Activated CD8-positive, alpha-beta T cell treated with anti-CD3 and anti-CD28 coated beads for 36 hours (primary cell): ENCODE measurements around the gene IL1RAP. TPM values are rescaled to one million over a fixed set of nuclear protein-coding genes. Genes with fewer than 3 reads are reported as not detected.

Source experiments
- ATAC-seq: fragments of 200-7000 bp; cut with Tn5 transposase; one replicate; pipeline ENCODE4 v1.10.0; 2021; ENCODE audit warnings: mild to moderate bottlenecking, moderate library complexity
- CTCF ChIA-PET: fragments of 350-600 bp; sonication (Branson Sonifier 250); formaldehyde crosslinking; loops from one replicate; lab custom pipeline; 2021; ENCODE audit warnings: antibody characterized with exemption; lab: Charles Lee
- POLR2A ChIA-PET: fragments of 350-600 bp; sonication (Branson Sonifier 250); formaldehyde crosslinking; loops from one replicate; lab custom pipeline; 2021; ENCODE audit warnings: antibody characterized with exemption; lab: Charles Lee
- DNase-seq: peaks from one replicate; pipeline ENCODE4 v3.0.0-alpha.2; 2020
- H3K27ac Mint-ChIP-seq: one replicate; pipeline ENCODE4 v1.8.0; 2021; ENCODE audit warnings: mild to moderate bottlenecking, mixed read lengths
- H3K27me3 Mint-ChIP-seq: one replicate; pipeline ENCODE4 v1.8.0; 2021; ENCODE audit warnings: mixed read lengths
- H3K36me3 Mint-ChIP-seq: one replicate; pipeline ENCODE4 v1.8.0; 2021; ENCODE audit warnings: low read depth, mixed read lengths
- H3K4me1 Mint-ChIP-seq: one replicate; pipeline ENCODE4 v1.8.0; 2021; ENCODE audit warnings: low read depth, mixed read lengths
- H3K4me3 Mint-ChIP-seq: one replicate; pipeline ENCODE4 v1.8.0; 2021; ENCODE audit warnings: mild to moderate bottlenecking, moderate library complexity, mixed read lengths
- H3K9me3 Mint-ChIP-seq: one replicate; pipeline ENCODE4 v1.8.0; 2021; ENCODE audit warnings: mixed read lengths
- intact Hi-C: fragments of 100-400 bp; cut with micrococcal nuclease; formaldehyde crosslinking; loops from one replicate; pipeline ENCODE4 v1.10.0; 2022
- total RNA-seq, 2 experiments: library from RNA; stranded (reverse); gene quantifications; one replicate each; pipeline ENCODE4 v1.2.3, GENCODE V29; 2021
- TF ChIP-seq, protein P1 (sequence below): fragments of 200-600 bp; IDR thresholded peaks from one replicate; pipeline ENCODE4 v1.8.0; 2022; ENCODE audit warnings: antibody characterized with exemption, mild to moderate bottlenecking

IL1RAP gene
- total RNA-seq, 2 experiments from 2014 or later, result 18.8 to 20.2 TPM

DNA sequence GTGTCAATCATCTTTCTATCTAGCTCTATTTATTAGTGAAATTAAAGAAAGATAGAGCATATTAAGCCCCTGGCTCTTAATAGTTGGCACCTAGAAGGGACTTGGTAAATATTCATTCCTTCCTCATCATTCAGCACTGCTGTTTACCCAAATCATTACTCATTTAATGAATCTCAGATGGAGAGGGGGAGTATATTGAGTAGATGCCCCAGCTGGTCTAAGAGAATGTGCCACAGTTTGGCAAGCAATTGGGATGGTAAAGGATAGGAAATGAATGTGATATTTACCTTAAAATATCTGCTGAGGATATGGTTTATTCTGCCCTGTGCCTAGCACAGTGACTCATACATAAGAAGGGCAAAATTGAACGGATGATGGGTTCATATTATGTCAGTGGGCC is 6.0 kb downstream of the IL1RAP start:
- Mint-ChIP-seq H3K4me1 (peaks cover 32% of the 10 kb centered on the region), H3K4me3 (no peak overlapping the region), H3K9me3 (peaks cover 5% of the 10 kb centered on the region), H3K27ac (no peak overlapping the region), H3K27me3 (no peaks in the 10 kb centered on the region), H3K36me3 (peaks cover 33% of the 10 kb centered on the region)
- no peak for DNase-seq
- ChIA-PET CTCF (interaction anchor here (1.6 kb wide), 1 partner anchor 37 kb away, joined by 3 read pairs; no protein-coding TSS in a partner anchor), POLR2A (no interaction called here)
- ATAC-seq, result no peak
- intact Hi-C loops, result loop anchor here (5.0 kb wide), 1 partner anchor 42 kb away; no protein-coding TSS in a partner anchor
- TF ChIP-seq, protein P1, sequence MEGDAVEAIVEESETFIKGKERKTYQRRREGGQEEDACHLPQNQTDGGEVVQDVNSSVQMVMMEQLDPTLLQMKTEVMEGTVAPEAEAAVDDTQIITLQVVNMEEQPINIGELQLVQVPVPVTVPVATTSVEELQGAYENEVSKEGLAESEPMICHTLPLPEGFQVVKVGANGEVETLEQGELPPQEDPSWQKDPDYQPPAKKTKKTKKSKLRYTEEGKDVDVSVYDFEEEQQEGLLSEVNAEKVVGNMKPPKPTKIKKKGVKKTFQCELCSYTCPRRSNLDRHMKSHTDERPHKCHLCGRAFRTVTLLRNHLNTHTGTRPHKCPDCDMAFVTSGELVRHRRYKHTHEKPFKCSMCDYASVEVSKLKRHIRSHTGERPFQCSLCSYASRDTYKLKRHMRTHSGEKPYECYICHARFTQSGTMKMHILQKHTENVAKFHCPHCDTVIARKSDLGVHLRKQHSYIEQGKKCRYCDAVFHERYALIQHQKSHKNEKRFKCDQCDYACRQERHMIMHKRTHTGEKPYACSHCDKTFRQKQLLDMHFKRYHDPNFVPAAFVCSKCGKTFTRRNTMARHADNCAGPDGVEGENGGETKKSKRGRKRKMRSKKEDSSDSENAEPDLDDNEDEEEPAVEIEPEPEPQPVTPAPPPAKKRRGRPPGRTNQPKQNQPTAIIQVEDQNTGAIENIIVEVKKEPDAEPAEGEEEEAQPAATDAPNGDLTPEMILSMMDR, result no peak

DNA sequence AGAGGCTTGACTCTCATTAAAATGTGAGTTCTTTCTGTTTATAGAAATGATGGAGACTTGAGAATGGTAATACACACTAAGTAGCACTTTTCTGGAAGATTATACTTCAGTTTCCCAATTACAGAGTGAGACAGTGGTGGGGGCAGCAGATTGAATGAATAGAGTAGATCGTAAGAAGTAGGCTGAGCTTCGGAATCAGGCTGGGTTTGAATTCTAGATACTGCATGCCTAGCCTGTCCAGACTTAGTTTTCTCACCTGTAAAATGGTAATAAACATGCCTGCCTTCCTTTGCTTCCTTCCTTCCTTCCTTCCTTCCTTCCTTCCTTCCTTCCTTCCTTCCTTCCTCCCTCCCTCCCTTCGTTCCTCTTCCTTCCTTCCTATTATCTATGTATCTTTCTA is 8.1 kb downstream of the IL1RAP start:
- peaks cover 30% of the 10 kb centered on the region for H3K36me3 Mint-ChIP-seq
- POLR2A ChIA-PET, result interaction anchor here (0.8 kb wide), 1 partner anchor 9 kb away, joined by 3 read pairs; no protein-coding TSS in a partner anchor
- peaks cover 20% of the 10 kb centered on the region for H3K4me1 Mint-ChIP-seq
- peaks cover 5% of the 10 kb centered on the region for H3K9me3 Mint-ChIP-seq
- ATAC-seq, result no peak
- CTCF ChIA-PET, result no interaction called here
- H3K27me3 Mint-ChIP-seq, result no peaks in the 10 kb centered on the region
- no peak overlapping the region for H3K4me3 Mint-ChIP-seq
- no peak overlapping the region for H3K27ac Mint-ChIP-seq
- intact Hi-C loops, result no loop called here
- TF ChIP-seq, protein P1, result no peak
- no peak for DNase-seq

DNA sequence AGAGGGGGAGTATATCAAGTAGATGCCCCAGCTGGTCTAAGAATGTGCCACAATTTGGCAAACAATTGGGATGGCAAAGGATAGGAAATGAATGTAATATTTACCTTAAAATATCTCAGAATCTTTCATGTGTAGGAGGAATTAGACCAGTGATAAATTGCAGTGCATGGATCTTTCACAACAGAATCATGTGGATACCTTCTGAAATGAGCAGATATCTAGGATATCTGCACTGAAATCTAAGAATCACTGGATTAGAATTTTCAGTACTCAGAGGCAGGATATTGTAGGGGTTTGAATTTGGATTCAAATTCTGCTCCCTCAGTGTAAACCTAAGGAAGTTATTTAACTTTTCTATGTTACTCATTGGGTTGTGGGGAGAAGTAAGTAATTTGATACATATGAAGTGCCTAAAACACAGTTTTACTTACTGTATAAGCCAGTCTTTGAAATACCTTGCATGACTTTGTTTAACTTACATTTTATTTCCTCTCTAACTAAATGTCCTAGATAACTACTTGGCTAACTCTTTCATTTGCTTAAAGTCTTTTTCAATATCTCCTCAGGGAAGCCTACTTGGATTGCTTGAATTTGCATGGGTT is 8.8 kb downstream of the IL1RAP start:
- TF ChIP-seq, protein P1, result no peak
- Mint-ChIP-seq H3K36me3 (peaks cover 24% of the 10 kb centered on the region), H3K4me1 (peaks cover 13% of the 10 kb centered on the region), H3K9me3 (peaks cover 5% of the 10 kb centered on the region), H3K27ac (no peak overlapping the region), H3K27me3 (no peaks in the 10 kb centered on the region), H3K4me3 (no peak overlapping the region)
- POLR2A ChIA-PET, result no interaction called here
- DNase-seq, result no peak
- CTCF ChIA-PET, result no interaction called here
- intact Hi-C loops, result no loop called here
- no peak for ATAC-seq

DNA sequence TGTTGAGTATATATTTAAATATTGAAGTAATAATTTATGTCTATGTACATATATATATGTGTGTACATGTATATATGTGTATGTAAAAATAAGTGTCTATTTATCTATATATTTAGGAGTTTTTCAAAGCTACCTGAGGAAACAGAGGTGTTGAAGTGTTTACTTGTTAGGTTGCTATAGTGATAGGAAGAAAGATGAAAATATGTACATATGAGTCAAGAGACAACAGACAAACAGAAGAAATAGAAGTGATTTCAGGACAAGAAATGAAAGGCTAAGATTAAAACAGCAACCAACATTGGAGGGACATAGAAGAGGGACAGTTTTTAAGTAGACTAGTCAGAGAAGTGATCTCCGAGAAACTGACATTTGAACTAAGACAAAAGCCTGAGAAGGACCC is 11.1 kb downstream of the IL1RAP start:
- DNase-seq (no peak), ATAC-seq (no peak)
- no peak overlapping the region for H3K27ac Mint-ChIP-seq
- H3K36me3 Mint-ChIP-seq, result peaks cover 17% of the 10 kb centered on the region
- POLR2A ChIA-PET, result no interaction called here
- H3K27me3 Mint-ChIP-seq, result no peaks in the 10 kb centered on the region
- H3K4me3 Mint-ChIP-seq, result no peak overlapping the region
- TF ChIP-seq, protein P1, result no peak
- H3K9me3 Mint-ChIP-seq, result peaks cover 3% of the 10 kb centered on the region
- intact Hi-C loops, result no loop called here
- peaks cover 7% of the 10 kb centered on the region for H3K4me1 Mint-ChIP-seq
- CTCF ChIA-PET, result interaction anchor here (1.3 to 1.4 kb wide), 2 partner anchors 8 to 11 kb away, joined by 3 to 4 read pairs; partner anchors contain the start of gene IL1RAP

DNA sequence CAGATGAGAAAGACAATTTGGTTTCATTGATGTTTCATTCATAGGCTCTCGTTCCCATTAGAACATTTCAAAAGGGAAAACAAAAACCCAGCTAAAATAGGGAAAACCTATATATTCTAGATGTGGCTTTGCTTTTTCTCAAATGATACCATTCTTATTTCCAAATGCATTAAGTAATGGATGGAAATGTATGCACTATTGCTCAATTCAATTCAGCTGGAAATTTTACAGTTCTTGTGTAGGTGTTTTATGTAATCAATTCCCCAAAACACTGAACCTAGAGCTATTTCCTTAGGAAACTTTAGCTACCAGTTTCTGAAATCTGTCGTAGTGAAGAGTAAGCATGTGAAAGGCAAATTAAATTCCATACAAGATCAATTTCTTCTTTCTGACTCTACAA is 11.7 kb downstream of the IL1RAP start:
- Mint-ChIP-seq H3K9me3 (peaks cover 3% of the 10 kb centered on the region), H3K27ac (no peak overlapping the region), H3K4me3 (no peak overlapping the region), H3K27me3 (no peaks in the 10 kb centered on the region), H3K36me3 (peaks cover 17% of the 10 kb centered on the region), H3K4me1 (peaks cover 6% of the 10 kb centered on the region)
- intact Hi-C loops, result no loop called here
- ATAC-seq (no peak), DNase-seq (no peak)
- CTCF ChIA-PET, result interaction anchor here (0.8 to 1.4 kb wide), 4 partner anchors 9 to 37 kb away, joined by 3 to 4 read pairs (median 3); partner anchors contain the start of gene IL1RAP
- TF ChIP-seq, protein P1, result no peak
- POLR2A ChIA-PET, result no interaction called here
